MCF 10A (cell line): ENCODE data around the gene ATG7. TPM values are rescaled to one million over a fixed set of nuclear protein-coding genes. Genes with fewer than 3 reads are reported as not detected.
A peak's percentile ranks its signal among the peaks of the same experiment; 100 is the strongest.

Source experiments
- BruUV-seq: library from RNA; stranded (reverse); fragments of 400-500 nt; replicated peaks from 2 replicates; lab custom pipeline; 2021; lab: Mats Ljungman, UMichigan
- CTCF ChIA-PET: fragments of 300-600 bp; sonication (Branson Sonifier 250); formaldehyde crosslinking; extraction: SDS; loops from one replicate; lab custom pipeline; 2021; ENCODE audit warnings: antibody characterized with exemption, inconsistent platforms; lab: Yijun Ruan, JAX
- POLR2A ChIA-PET: fragments of 300-600, 350-650 bp; sonication (Branson Sonifier 250); formaldehyde crosslinking; extraction: SDS; loops from one replicate; lab custom pipeline; 2020; ENCODE audit warnings: antibody characterized with exemption, inconsistent platforms; lab: Yijun Ruan, JAX
- DNase-seq: peaks from one replicate; pipeline ENCODE4 v3.0.0-alpha.2; 2018; ENCODE audit not compliant: unreplicated experiment
- H3K27ac Mint-ChIP-seq: one replicate; pipeline ENCODE4 v1.8.0; 2022; ENCODE audit warnings: mild to moderate bottlenecking, low read depth, mixed read lengths; ENCODE audit not compliant: unreplicated experiment
- H3K27me3 Mint-ChIP-seq: one replicate; pipeline ENCODE4 v1.8.0; 2022; ENCODE audit warnings: mixed read lengths; ENCODE audit not compliant: insufficient read depth, unreplicated experiment
- H3K36me3 Mint-ChIP-seq: one replicate; pipeline ENCODE4 v1.8.0; 2022; ENCODE audit warnings: mild to moderate bottlenecking, moderate library complexity, mixed read lengths; ENCODE audit not compliant: insufficient read depth, unreplicated experiment
- H3K4me1 Mint-ChIP-seq: one replicate; pipeline ENCODE4 v1.8.0; 2022; ENCODE audit warnings: mixed read lengths; ENCODE audit not compliant: insufficient read depth, unreplicated experiment
- H3K4me3 Mint-ChIP-seq: one replicate; pipeline ENCODE4 v1.8.0; 2022; ENCODE audit warnings: mild to moderate bottlenecking, moderate library complexity, mixed read lengths; ENCODE audit not compliant: unreplicated experiment
- H3K9me3 Mint-ChIP-seq: one replicate; pipeline ENCODE4 v1.8.0; 2022; ENCODE audit warnings: mixed read lengths; ENCODE audit not compliant: unreplicated experiment
- CTCF ChIP-seq: fragments of 200-600 bp; IDR thresholded peaks from one replicate; pipeline ENCODE4 v1.8.0; 2022; ENCODE audit warnings: antibody characterized with exemption, mild to moderate bottlenecking; ENCODE audit not compliant: unreplicated experiment
- intact Hi-C: fragments of 100-400 bp; cut with micrococcal nuclease; formaldehyde crosslinking; loops from 2 replicates; pipeline ENCODE4 v1.14.1; 2022
- total RNA-seq: library from RNA; stranded (reverse); gene quantifications from 2 replicates; pipeline ENCODE4 v1.2.3, GENCODE V29; 2022

Gene ATG7
- total RNA-seq, 1 experiment from 2014 or later, result 54.0 TPM

- peaks cover 6% of the 10 kb centered on the region for H3K9me3 Mint-ChIP-seq
- POLR2A ChIA-PET, result interaction anchor here (0.5 kb wide), 1 partner anchor 34 kb away, joined by 4 read pairs; no protein-coding TSS in a partner anchor
- H3K36me3 Mint-ChIP-seq, result peaks cover 36% of the 10 kb centered on the region
- DNase-seq, result no peak
- H3K27me3 Mint-ChIP-seq, result no peaks in the 10 kb centered on the region
- H3K4me3 Mint-ChIP-seq, result no peak overlapping the region
- no TSS peak for BruUV-seq
- intact Hi-C loops, result no loop called here
- CTCF ChIA-PET, result interaction anchor here (0.6 kb wide), 1 partner anchor 76 kb away, joined by 3 read pairs; no protein-coding TSS in a partner anchor
- H3K4me1 Mint-ChIP-seq, result peaks cover 6% of the 10 kb centered on the region
- TF ChIP-seq CTCF, result no peak
- H3K27ac Mint-ChIP-seq, result no peak overlapping the region
Measured at GRCh38 chr3:11576453-11576852, 304.3 kb downstream of the ATG7 start.

- H3K9me3 Mint-ChIP-seq, result peaks cover 6% of the 10 kb centered on the region
- TF ChIP-seq CTCF, result no peak
- H3K4me1 Mint-ChIP-seq, result peaks cover 22% of the 10 kb centered on the region
- no peaks in the 10 kb centered on the region for H3K27me3 Mint-ChIP-seq
- ChIA-PET CTCF (no interaction called here), POLR2A (no interaction called here)
- H3K4me3 Mint-ChIP-seq, result no peak overlapping the region
- intact Hi-C loops, result no loop called here
- H3K36me3 Mint-ChIP-seq, result peaks cover 37% of the 10 kb centered on the region
- no TSS peak for BruUV-seq
- H3K27ac Mint-ChIP-seq, result no peak overlapping the region
- DNase-seq, result no peak
Measured at GRCh38 chr3:11578169-11578568, 306.0 kb downstream of the ATG7 start.

GRCh38 chr3:11580645-11581044 lies 308.4 kb downstream of the ATG7 start:
- BruUV-seq, result no TSS peak
- Mint-ChIP-seq H3K27me3 (no peaks in the 10 kb centered on the region), H3K4me3 (no peak overlapping the region), H3K9me3 (peaks cover 6% of the 10 kb centered on the region), H3K4me1 (peaks cover 39% of the 10 kb centered on the region), H3K27ac (no peak overlapping the region), H3K36me3 (peaks cover 33% of the 10 kb centered on the region)
- intact Hi-C loops, result loop anchor here (10.0 kb wide), 1 partner anchor 224 kb away; no protein-coding TSS in a partner anchor
- POLR2A ChIA-PET, result interaction anchor here (0.6 to 3.8 kb wide), 5 partner anchors 9 to 178 kb away, joined by 3 to 19 read pairs (median 3); no protein-coding TSS in a partner anchor
- CTCF ChIA-PET, result interaction anchor here (0.6 to 1.5 kb wide), 3 partner anchors 9 to 20 kb away, joined by 3 to 5 read pairs (median 4); no protein-coding TSS in a partner anchor
- no peak for TF ChIP-seq CTCF
- DNase-seq, result no peak

DNA sequence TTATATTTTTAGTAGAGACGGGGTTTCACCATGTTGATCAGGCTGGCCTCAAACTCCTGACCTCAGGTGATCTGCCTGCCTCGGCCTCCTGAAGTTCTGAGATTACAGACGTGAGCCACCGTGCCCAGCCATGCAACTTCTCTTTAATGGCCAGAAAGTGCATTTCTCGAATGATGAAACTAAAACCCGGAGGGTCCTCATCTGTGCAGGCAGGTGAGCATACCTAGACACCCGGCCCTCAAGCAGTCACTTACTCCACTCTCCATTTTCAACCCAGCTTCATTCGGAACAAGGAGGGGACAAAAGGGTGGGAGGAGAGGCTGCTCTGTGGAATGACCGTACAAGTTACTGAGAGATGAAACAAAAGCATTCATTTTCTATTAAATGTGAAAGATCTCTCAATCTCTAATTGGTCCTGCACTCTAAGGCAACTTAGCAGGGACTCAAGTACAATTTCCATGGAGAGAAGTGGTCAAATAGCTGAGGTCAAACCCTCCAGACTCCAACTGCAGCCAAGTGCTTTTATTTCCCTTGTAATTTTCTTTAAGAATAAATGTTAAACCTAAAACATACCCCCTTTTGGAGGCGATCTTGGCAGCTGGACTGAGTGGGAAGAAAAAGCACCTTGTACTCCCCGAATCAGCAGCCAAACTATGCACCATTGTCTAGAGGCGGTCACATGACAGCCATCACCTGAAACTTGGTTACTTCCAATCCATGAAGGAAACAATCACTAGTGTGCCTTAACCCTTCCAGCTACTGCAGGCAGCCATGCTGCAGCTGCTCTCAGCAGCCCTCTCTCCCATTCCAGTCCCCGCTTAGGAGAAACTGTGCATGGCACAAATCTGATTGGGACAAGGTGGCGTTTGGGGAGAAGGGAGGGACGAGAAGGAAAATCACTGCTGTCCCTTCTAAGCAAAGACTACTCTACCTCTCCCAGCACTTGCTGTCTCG lies 309.3 kb downstream of the ATG7 start:
- no peak for DNase-seq
- Mint-ChIP-seq H3K4me3 (peak overlapping the region; percentile 71), H3K36me3 (peaks cover 30% of the 10 kb centered on the region), H3K27ac (peak overlapping the region; percentile 82), H3K27me3 (no peaks in the 10 kb centered on the region), H3K4me1 (peaks cover 46% of the 10 kb centered on the region), H3K9me3 (peaks cover 6% of the 10 kb centered on the region)
- TF ChIP-seq CTCF, result no peak
- ChIA-PET POLR2A (interaction anchor here (0.6 to 3.8 kb wide), 11 partner anchors 10 to 263 kb away, joined by 3 to 19 read pairs (median 3); partner anchors contain the start of gene VGLL4), CTCF (interaction anchor here (0.6 to 1.5 kb wide), 5 partner anchors 9 to 188 kb away, joined by 3 to 5 read pairs (median 3); no protein-coding TSS in a partner anchor)
- intact Hi-C loops, result loop anchor here (2.0 to 10.0 kb wide), 2 partner anchors 13 to 223 kb away; no protein-coding TSS in a partner anchor
- no TSS peak for BruUV-seq
